Gastrocnemius medialis (tissue), 4 donors: ENCODE data around the gene SUCLG2.

Experiments
- CTCF ChIP-seq, 5 experiments: fragments of 450-650 bp in 3 of 5; fragments of 200-600 bp in 2 of 5; sonication (generic) in 2 of 5; IDR thresholded peaks in 4 of 5; conservative IDR thresholded peaks in 1 of 5; 1 replicate in 4 of 5; 2 replicates in 1 of 5; pipeline ENCODE4 v1.5.1; 2016 to 2019; ENCODE audit warnings: antibody characterized with exemption in 5 of 5, mild to moderate bottlenecking in 3 of 5, moderate library complexity in 3 of 5
- POLR2A ChIP-seq, 2 donors: fragments of 450-650 bp; IDR thresholded peaks; one replicate each; pipeline ENCODE4 v1.6.1; 2017; ENCODE audit warnings: antibody characterized with exemption in 2 of 2, mild to moderate bottlenecking in 2 of 2, moderate library complexity in 2 of 2

GRCh38 chr3:67567893-67568292 lies 86.5 kb downstream of the SUCLG2 start:
- TF ChIP-seq POLR2A (IDR thresholded peaks at IDR 0.05) (no peak), CTCF (IDR thresholded peaks at IDR 0.05 in 4 of 5, conservative IDR thresholded peaks at IDR 0.05 in 1 of 5) (no peak)
